NT2/D1 (cell line): ENCODE measurements around the gene KRT3.

Experiments
- DNase-seq: peaks from one replicate; pipeline ENCODE4 v3.0.0-alpha.2; 2011; ENCODE audit warnings: low read depth, low spot score
- H3K27me3 ChIP-seq: 2 replicates; pipeline ENCODE4 v1.6.0; 2011; ENCODE audit warnings: mild to moderate bottlenecking; ENCODE audit not compliant: insufficient read length, insufficient read depth
- H3K36me3 ChIP-seq: 2 replicates; pipeline ENCODE4 v1.6.1; 2011; ENCODE audit warnings: mild to moderate bottlenecking, low read length, mixed read lengths; ENCODE audit not compliant: insufficient read depth, insufficient read length
- H3K4me1 ChIP-seq: 2 replicates; pipeline ENCODE4 v1.5.1; 2011; ENCODE audit not compliant: insufficient read depth, insufficient read length
- H3K4me3 ChIP-seq: 2 replicates; pipeline ENCODE4 v1.5.1; 2011; ENCODE audit warnings: low read depth; ENCODE audit not compliant: insufficient read length
- H3K9ac ChIP-seq: 2 replicates; pipeline ENCODE4 v1.6.0; 2011; ENCODE audit warnings: low read depth; ENCODE audit not compliant: insufficient read length
- H3K9me3 ChIP-seq: 2 replicates; pipeline ENCODE4 v1.5.1; 2011; ENCODE audit warnings: mild to moderate bottlenecking, low read length; ENCODE audit not compliant: insufficient read depth
- SUZ12 ChIP-seq: IDR thresholded peaks from 2 replicates; pipeline ENCODE4 v1.6.1; 2011; ENCODE audit not compliant: insufficient read length, insufficient read depth; ENCODE audit errors: extremely low read depth
- YY1 ChIP-seq: IDR thresholded peaks from 2 replicates; pipeline ENCODE4 v1.6.1; 2011; ENCODE audit not compliant: insufficient read length, insufficient read depth
- ZNF274 ChIP-seq: IDR thresholded peaks from 2 replicates; pipeline ENCODE4 v1.6.1; 2011; ENCODE audit warnings: mild to moderate bottlenecking, low read depth, low read length

Gene KRT3

GRCh38 chr12:52788192-52788875 is 7.6 kb downstream of the KRT3 start:
- Histone ChIP-seq H3K4me3 (no peak overlapping the region), H3K9ac (no peak overlapping the region)

GRCh38 chr12:52787324-52788191 is 8.4 kb downstream of the KRT3 start:
- no peak for DNase-seq

More at GRCh38 chr12:52788192-52788875, 7.6 kb downstream of the KRT3 start:
- Histone ChIP-seq H3K4me1 (peaks cover 3% of the 10 kb centered on the region), H3K36me3 (no peaks in the 10 kb centered on the region), H3K27me3 (peaks cover 4% of the 10 kb centered on the region), H3K9me3 (no peaks in the 10 kb centered on the region)
- DNase-seq, result no peak
- TF ChIP-seq YY1 (no peak), ZNF274 (no peak), SUZ12 (no peak)

GRCh38 chr12:52784909-52785308 is 11.0 kb downstream of the KRT3 start:
- H3K4me3 ChIP-seq, result no peak overlapping the region
- H3K9me3 ChIP-seq, result no peaks in the 10 kb centered on the region
- H3K9ac ChIP-seq, result no peak overlapping the region
- H3K36me3 ChIP-seq, result no peaks in the 10 kb centered on the region
- TF ChIP-seq SUZ12 (no peak), ZNF274 (no peak), YY1 (no peak)
- no peak for DNase-seq
- H3K27me3 ChIP-seq, result peaks cover 4% of the 10 kb centered on the region
- H3K4me1 ChIP-seq, result no peaks in the 10 kb centered on the region

More at GRCh38 chr12:52787324-52788191, 8.4 kb downstream of the KRT3 start:
- no peaks in the 10 kb centered on the region for H3K36me3 ChIP-seq
- peaks cover 4% of the 10 kb centered on the region for H3K27me3 ChIP-seq
- H3K9ac ChIP-seq, result no peak overlapping the region
- H3K4me1 ChIP-seq, result peaks cover 3% of the 10 kb centered on the region
- no peak overlapping the region for H3K4me3 ChIP-seq
- no peaks in the 10 kb centered on the region for H3K9me3 ChIP-seq
- TF ChIP-seq YY1 (no peak), SUZ12 (no peak), ZNF274 (no peak)

GRCh38 chr12:52783563-52784316 is 12.2 kb downstream of the KRT3 start:
- no peaks in the 10 kb centered on the region for H3K9me3 ChIP-seq
- no peaks in the 10 kb centered on the region for H3K4me1 ChIP-seq
- no peak overlapping the region for H3K9ac ChIP-seq
- no peaks in the 10 kb centered on the region for H3K36me3 ChIP-seq
- H3K4me3 ChIP-seq, result no peak overlapping the region
- TF ChIP-seq SUZ12, result no peak
- no peak for TF ChIP-seq YY1
- no peak for TF ChIP-seq ZNF274
- H3K27me3 ChIP-seq, result no peaks in the 10 kb centered on the region
- DNase-seq, result no peak

- H3K9me3 ChIP-seq, result no peaks in the 10 kb centered on the region
- no peaks in the 10 kb centered on the region for H3K36me3 ChIP-seq
- no peak for DNase-seq
- no peak for TF ChIP-seq YY1
- no peak for TF ChIP-seq SUZ12
- TF ChIP-seq ZNF274, result no peak
- no peaks in the 10 kb centered on the region for H3K4me1 ChIP-seq
- no peaks in the 10 kb centered on the region for H3K27me3 ChIP-seq
- no peak overlapping the region for H3K9ac ChIP-seq
- H3K4me3 ChIP-seq, result no peak overlapping the region
Observed at GRCh38 chr12:52782502-52782901, 13.4 kb downstream of the KRT3 start.

- Histone ChIP-seq H3K4me3 (no peak overlapping the region), H3K4me1 (no peaks in the 10 kb centered on the region), H3K27me3 (no peaks in the 10 kb centered on the region), H3K36me3 (no peaks in the 10 kb centered on the region), H3K9me3 (no peaks in the 10 kb centered on the region), H3K9ac (no peak overlapping the region)
- no peak for DNase-seq
- TF ChIP-seq YY1 (no peak), SUZ12 (no peak), ZNF274 (no peak)
Observed at GRCh38 chr12:52781399-52782082, 14.4 kb downstream of the KRT3 start.
